Hepatic stellate cell (primary cell): ENCODE data around the gene QSOX2.

ENCODE experiments used
- DNase-seq: peaks from one replicate; pipeline ENCODE4 v3.0.0; 2011; ENCODE audit warnings: low spot score

The QSOX2 gene

DNA sequence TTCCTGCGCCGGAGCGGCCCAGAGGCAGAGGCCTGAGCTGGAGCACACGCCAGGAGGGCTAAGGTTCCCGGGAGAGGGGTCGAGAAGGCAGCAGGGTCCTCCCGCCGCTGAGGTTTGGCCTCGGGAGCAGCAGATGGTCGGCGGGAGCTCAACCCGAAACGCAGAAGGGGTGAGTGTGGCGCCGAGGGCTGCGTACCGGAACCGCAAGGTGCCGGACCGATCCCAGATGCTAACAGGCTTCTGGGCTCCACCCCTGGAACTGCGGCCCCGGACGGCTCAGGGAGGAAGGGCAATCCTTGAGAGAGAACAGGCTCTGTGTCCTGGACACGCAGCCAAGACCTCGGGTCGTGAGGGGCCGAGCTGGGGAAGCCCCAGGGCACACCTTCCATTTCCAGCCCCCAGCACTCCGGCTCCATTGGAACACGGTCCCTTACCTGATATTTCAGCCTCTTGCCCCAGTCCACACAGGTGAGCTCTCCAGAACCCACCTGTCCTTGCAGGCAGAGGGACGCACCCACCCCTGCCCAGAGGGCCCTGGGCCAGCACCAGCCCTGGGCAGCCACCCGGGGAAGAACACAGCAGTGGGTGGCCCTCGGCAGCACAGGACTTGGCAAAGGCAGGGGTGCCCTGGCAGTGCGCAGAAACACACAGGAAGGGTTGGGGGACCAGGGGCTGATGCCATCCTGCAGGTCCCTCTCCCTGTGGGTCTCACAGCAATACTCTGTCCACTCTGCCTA lies 42.0 kb downstream of the QSOX2 start:
- DNase-seq: no peak

GRCh38 chr9:136202454-136203407 lies 42.9 kb downstream of the QSOX2 start:
- DNase-seq: no peak

- peak; percentile 64 for DNase-seq
These were observed 43.8 kb downstream of the QSOX2 start for GRCh38 chr9:136201609-136202453.

GRCh38 chr9:136201174-136201573 lies 44.4 kb downstream of the QSOX2 start:
- DNase-seq: no peak

GRCh38 chr9:136200424-136200823 lies 45.2 kb downstream of the QSOX2 start:
- no peak for DNase-seq

GRCh38 chr9:136199391-136200288 lies 46.0 kb downstream of the QSOX2 start:
- no peak for DNase-seq

GRCh38 chr9:136198605-136199083 lies 47.0 kb downstream of the QSOX2 start:
- DNase-seq: no peak

DNA sequence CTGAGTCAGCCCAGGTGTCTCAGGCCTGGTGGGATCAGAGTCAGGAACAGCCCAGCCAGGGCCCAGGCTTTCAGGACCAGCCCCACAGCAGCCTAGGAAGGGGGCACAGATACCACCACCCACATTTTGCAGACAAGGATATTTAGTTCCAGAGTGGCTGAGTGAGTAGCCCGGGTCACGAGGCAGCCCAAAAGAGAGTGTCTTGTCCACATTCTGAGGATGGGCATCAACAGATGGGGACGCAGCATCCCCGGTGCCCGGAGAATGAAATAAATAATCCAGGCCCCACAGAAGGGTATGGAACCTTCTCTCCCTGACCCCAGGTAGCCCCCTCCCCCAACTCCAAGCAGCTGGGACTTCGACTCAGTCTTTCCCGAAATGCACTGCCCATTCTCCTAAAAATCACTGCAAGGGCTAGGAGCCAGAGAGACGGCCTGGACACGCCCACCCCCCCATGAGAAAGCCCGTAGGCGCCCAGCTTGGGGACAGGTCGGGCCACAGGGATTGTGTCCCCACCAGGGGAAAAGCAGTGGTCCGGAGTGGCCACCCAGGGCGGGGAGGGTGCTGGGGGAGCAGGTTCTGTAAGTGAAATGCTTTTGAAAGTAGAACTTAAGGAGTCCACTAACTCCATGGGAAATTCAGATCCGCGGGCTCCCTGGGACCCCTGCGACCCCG lies 47.5 kb downstream of the QSOX2 start:
- DNase-seq: no peak

DNA sequence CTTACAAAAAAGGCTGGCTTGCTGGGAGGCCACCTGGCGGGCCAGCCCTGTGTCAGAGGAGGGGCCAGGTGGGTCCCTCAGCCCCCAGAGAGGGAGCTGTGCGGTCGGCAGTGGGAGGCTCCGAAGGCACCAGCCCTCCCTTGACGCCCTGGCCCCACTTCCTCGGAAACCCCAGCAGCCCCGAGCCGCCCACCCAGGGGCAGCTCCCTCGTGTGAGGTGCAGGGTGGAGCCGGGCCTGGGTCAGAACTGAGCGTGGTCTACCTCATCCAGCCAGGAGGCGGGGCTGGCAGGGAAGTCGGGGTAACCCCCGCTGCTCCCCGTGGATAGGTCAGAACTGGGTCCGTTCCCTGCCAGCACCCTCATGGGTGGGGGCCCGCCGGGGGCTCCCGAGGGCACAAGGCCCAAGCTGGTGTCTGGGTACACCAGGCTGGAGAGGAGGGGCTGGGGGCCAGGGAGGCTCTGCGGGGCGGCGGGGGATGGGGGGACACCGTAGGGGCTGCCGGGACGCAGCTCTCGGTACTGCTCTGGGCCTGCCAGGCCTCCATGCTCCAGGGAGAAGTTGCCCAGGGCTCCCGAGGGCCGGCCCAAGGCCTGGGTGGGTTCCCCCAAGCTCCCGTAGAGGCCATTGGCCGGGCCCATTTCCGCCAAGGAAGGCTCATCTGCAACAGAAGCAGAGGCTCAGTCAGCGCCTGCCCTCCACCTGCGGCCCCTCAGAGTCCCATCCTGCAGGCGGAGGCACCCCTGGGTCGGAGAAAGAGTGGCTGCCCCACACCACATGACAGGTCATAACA lies 48.3 kb downstream of the QSOX2 start:
- no peak for DNase-seq

DNA sequence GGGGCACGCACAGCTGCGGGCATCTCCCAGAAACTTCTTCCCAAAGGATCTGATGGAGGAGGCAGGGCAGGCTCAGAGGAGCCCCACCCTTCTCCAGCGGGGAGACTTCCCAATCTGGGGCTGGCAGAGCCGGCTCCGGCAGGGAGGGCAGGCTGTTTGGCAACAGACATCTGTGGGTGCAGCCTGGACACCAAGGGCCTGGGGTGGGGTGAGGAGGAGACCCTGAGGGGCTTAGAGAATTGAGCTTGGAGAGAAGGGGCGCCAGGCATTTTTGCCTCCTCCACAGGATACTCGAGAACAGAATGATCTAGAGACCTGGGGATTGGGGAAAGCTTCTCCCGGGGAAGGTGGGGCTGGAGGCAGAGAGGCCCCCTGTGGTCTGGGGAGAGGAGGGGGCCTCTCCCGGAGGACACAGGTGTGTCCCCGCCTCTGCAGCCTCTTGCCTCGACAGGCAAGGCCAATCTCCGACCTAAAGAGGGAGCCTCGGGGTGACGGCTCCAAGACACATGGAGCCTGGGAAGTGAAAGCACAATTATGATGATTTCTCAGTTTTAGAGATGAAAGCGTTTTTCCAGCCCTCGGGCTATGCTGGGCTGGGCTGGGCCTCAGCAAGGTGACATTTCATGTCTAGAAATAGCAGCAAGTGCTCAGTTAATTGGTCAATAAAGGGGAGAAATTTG lies 49.1 kb downstream of the QSOX2 start:
- DNase-seq: no peak

GRCh38 chr9:136194540-136194939 lies 51.1 kb downstream of the QSOX2 start:
- no peak for DNase-seq

GRCh38 chr9:136193891-136194279 lies 51.7 kb downstream of the QSOX2 start:
- no peak for DNase-seq

- DNase-seq: no peak
These were observed 52.3 kb downstream of the QSOX2 start for GRCh38 chr9:136193127-136193890.

- no peak for DNase-seq
These were observed 53.1 kb downstream of the QSOX2 start for GRCh38 chr9:136192289-136193126.

- DNase-seq: no peak
These were observed 53.7 kb downstream of the QSOX2 start for GRCh38 chr9:136191960-136192286.

GRCh38 chr9:136191099-136191959 lies 54.3 kb downstream of the QSOX2 start:
- DNase-seq: no peak

GRCh38 chr9:136190656-136191055 lies 55.0 kb downstream of the QSOX2 start:
- DNase-seq: no peak
